HCT116 (cell line): Measurements from ENCODE around the gene BCKDK. TPM values are rescaled to one million over a fixed set of nuclear protein-coding genes. Genes with fewer than 3 reads are reported as not detected.

Experiments used
- ATAC-seq: fragments of 200-7000 bp; cut with Tn5 transposase; 2 replicates; pipeline ENCODE4 v1.9.1; 2020; ENCODE audit warnings: mild to moderate bottlenecking, moderate library complexity
- BruUV-seq: library from RNA; stranded (reverse); fragments of 400-500 nt; replicated peaks from 2 replicates; lab custom pipeline; 2021; lab: Mats Ljungman, UMichigan
- CTCF ChIA-PET: fragments of 300-600 bp; sonication (Branson Sonifier 250); formaldehyde crosslinking; loops from one replicate; lab custom pipeline; 2021; ENCODE audit warnings: antibody characterized with exemption; lab: Charles Lee
- POLR2A ChIA-PET: fragments of 300-600, 350-600 bp; sonication (Branson Sonifier 250); formaldehyde crosslinking; loops from one replicate; lab custom pipeline; 2021; ENCODE audit warnings: antibody characterized with exemption; lab: Charles Lee
- RAD21 ChIA-PET, 2 experiments: fragments of 300-600 bp; sonication (Branson Sonifier 250); formaldehyde crosslinking; loops; one replicate each; lab custom pipeline; 2023; ENCODE audit warnings: low total read pairs in 2 of 2; ENCODE audit not compliant: uncharacterized antibody in 2 of 2, unreplicated experiment in 2 of 2, low non-redundant PET in 1 of 2; lab: Charles Lee
- DNase-seq: peaks from one replicate; pipeline ENCODE4 v3.0.0-alpha.2; 2010; ENCODE audit warnings: low read depth, low spot score
- H2AFZ ChIP-seq: fragments of 200-600 bp; shearing (Covaris generic), sonication (generic); 2 replicates; pipeline ENCODE4 v1.6.1; 2017; ENCODE audit warnings: low read depth, mixed run types, mixed read lengths, antibody characterized with exemption, low read length; ENCODE audit not compliant: poor library complexity, severe bottlenecking
- H3K27ac ChIP-seq: 2 replicates; pipeline ENCODE4 v1.5.1; 2012; ENCODE audit warnings: low read depth, low read length
- H3K27me3 ChIP-seq: fragments of 200-600 bp; sonication (generic); 2 replicates; pipeline ENCODE4 v1.6.1; 2016; ENCODE audit warnings: mixed run types, low read length, mixed read lengths; ENCODE audit not compliant: insufficient read depth
- H3K36me3 ChIP-seq, 2 experiments: fragments of 200-500 bp in 1 of 2; fragments of 200-600 bp in 1 of 2; sonication (Bioruptor generic) in 1 of 2; sonication (generic) in 1 of 2; 2 replicates each; pipeline versions ENCODE4 v1.5.1 to v1.6.1; 2014 to 2016; ENCODE audit warnings: low read length in 2 of 2, inconsistent platforms in 1 of 2, mixed read lengths in 1 of 2, mixed run types in 1 of 2; ENCODE audit not compliant: insufficient read depth in 2 of 2, control insufficient read depth in 1 of 2
- H3K4me1 ChIP-seq, 2 experiments: fragments of 200-600 bp in 1 of 2; sonication (generic) in 1 of 2; 2 replicates each; pipeline versions ENCODE4 v1.5.1 to v1.6.1; 2012 to 2017; ENCODE audit warnings: low read length in 2 of 2, inconsistent platforms in 1 of 2, mild to moderate bottlenecking in 1 of 2, mixed read lengths in 1 of 2, mixed run types in 1 of 2, moderate library complexity in 1 of 2; ENCODE audit not compliant: insufficient read depth in 2 of 2, control insufficient read depth in 1 of 2
- H3K4me2 ChIP-seq: fragments of 200-600 bp; sonication (generic); 2 replicates; pipeline ENCODE4 v1.6.1; 2017; ENCODE audit warnings: mixed run types, low read length, mixed read lengths
- H3K4me3 ChIP-seq, 2 experiments: fragments of 200-600 bp in 1 of 2; sonication (generic) in 1 of 2; replicated peaks in 1 of 2; 2 replicates each; pipeline ENCODE4 v1.5.1; 2011 to 2016; ENCODE audit warnings: low read length in 2 of 2, control low read depth in 1 of 2, low read depth in 1 of 2, mild to moderate bottlenecking in 1 of 2, mixed read lengths in 1 of 2, mixed run types in 1 of 2
- H3K79me2 ChIP-seq: fragments of 200-600 bp; sonication (generic); 2 replicates; pipeline ENCODE4 v1.6.1; 2017; ENCODE audit warnings: mild to moderate bottlenecking, mixed run types, low read length, moderate library complexity, mixed read lengths; ENCODE audit not compliant: insufficient read depth
- H3K9ac ChIP-seq: fragments of 200-600 bp; sonication (generic); 2 replicates; pipeline ENCODE4 v1.6.1; 2016; ENCODE audit warnings: low read length, mixed read lengths
- H3K9me2 ChIP-seq: fragments of 200-600 bp; sonication (generic), shearing (Covaris generic); 2 replicates; pipeline ENCODE4 v1.6.1; 2017; ENCODE audit warnings: mixed run types, mild to moderate bottlenecking, moderate library complexity; ENCODE audit not compliant: insufficient read depth
- H3K9me3 ChIP-seq, 2 experiments: fragments of 200-500 bp in 1 of 2; fragments of 200-600 bp in 1 of 2; sonication (Bioruptor generic) in 1 of 2; sonication (generic) in 1 of 2; 2 replicates each; pipeline ENCODE4 v1.6.1; 2014 to 2017; ENCODE audit warnings: low read length in 2 of 2, mixed read lengths in 2 of 2, inconsistent platforms in 1 of 2, low read depth in 1 of 2, mild to moderate bottlenecking in 1 of 2, mixed run types in 1 of 2, moderate library complexity in 1 of 2; ENCODE audit not compliant: control insufficient read depth in 1 of 2, insufficient read depth in 1 of 2
- H4K20me1 ChIP-seq: fragments of 200-600 bp; sonication (generic), shearing (Covaris generic); 2 replicates; pipeline ENCODE4 v1.6.1; 2017; ENCODE audit warnings: mixed run types, mild to moderate bottlenecking, moderate library complexity; ENCODE audit not compliant: insufficient read depth
- CTCF ChIP-seq, 3 experiments: fragments of 200-600 bp in 1 of 3; sonication (generic) in 1 of 3; IDR thresholded peaks in 2 of 3; conservative IDR thresholded peaks in 1 of 3; 2 replicates each; pipeline ENCODE4 v1.5.1; 2012 to 2017; ENCODE audit warnings: low read depth in 2 of 3, low read length in 2 of 3, antibody characterized with exemption in 1 of 3, borderline replicate concordance in 1 of 3, control low read depth in 1 of 3, mild to moderate bottlenecking in 1 of 3, mixed read lengths in 1 of 3, mixed run types in 1 of 3, moderate library complexity in 1 of 3; ENCODE audit not compliant: insufficient read depth in 1 of 3
- ELF1 ChIP-seq: IDR thresholded peaks from 2 replicates; pipeline ENCODE4 v1.6.1; 2012; ENCODE audit warnings: low read depth, borderline replicate concordance
- MAX ChIP-seq: IDR thresholded peaks from 2 replicates; pipeline ENCODE4 v1.6.1; 2012
- POLR2A ChIP-seq: IDR thresholded peaks from 2 replicates; pipeline ENCODE4 v1.7.0; 2011; ENCODE audit warnings: borderline replicate concordance; ENCODE audit not compliant: insufficient read depth, insufficient read length; ENCODE audit errors: extremely low read depth
- POLR2AphosphoS5 ChIP-seq: IDR thresholded peaks from 2 replicates; pipeline ENCODE4 v1.6.1; 2011; ENCODE audit warnings: mild to moderate bottlenecking, low read depth, low read length, moderate library complexity
- SP1 ChIP-seq: IDR thresholded peaks from 2 replicates; pipeline ENCODE4 v1.6.1; 2012; ENCODE audit warnings: low read depth
- TCF7L2 ChIP-seq: IDR thresholded peaks from 2 replicates; pipeline ENCODE4 v1.7.0; 2011; ENCODE audit warnings: borderline replicate concordance, inconsistent platforms; ENCODE audit not compliant: insufficient read depth, insufficient read length; ENCODE audit errors: extremely low read depth
- YY1 ChIP-seq: IDR thresholded peaks from 2 replicates; pipeline ENCODE4 v1.6.1; 2011; ENCODE audit warnings: low read length, low read depth, moderate library complexity, mild to moderate bottlenecking; ENCODE audit not compliant: insufficient replicate concordance; ENCODE audit errors: extremely low read depth
- ZBTB33 ChIP-seq: IDR thresholded peaks from 2 replicates; pipeline ENCODE4 v1.6.1; 2011; ENCODE audit warnings: mild to moderate bottlenecking, low read length, moderate library complexity; ENCODE audit not compliant: insufficient replicate concordance; ENCODE audit errors: extremely low read depth
- ZFX ChIP-seq: fragments of 450-650 bp; IDR thresholded peaks from 2 replicates; pipeline ENCODE4 v1.6.1; 2017
- ZNF274 ChIP-seq: fragments of 200-500 bp; sonication (Bioruptor generic); IDR thresholded peaks from 2 replicates; pipeline ENCODE4 v1.6.1; 2014; ENCODE audit warnings: mild to moderate bottlenecking, low read depth, low read length, inconsistent platforms
- intact Hi-C: fragments of 100-400 bp; cut with micrococcal nuclease; formaldehyde crosslinking; loops from 2 replicates; pipeline ENCODE4 v1.10.0; 2022
- total RNA-seq: library from RNA; stranded (reverse); gene quantifications from one replicate; pipeline ENCODE4 v1.2.1, GENCODE V29; 2021; ENCODE audit not compliant: unreplicated experiment

The BCKDK gene
- total RNA-seq, 1 experiment from 2014 or later = 60.7 TPM

GRCh38 chr16:31086629-31086906 is 21.6 kb upstream of the BCKDK start:
- POLR2A ChIA-PET = no interaction called here
- Histone ChIP-seq H3K4me1 (peaks cover 0 to 11% of the 10 kb centered on the region in 2 experiments; a peak in 1 of 4 replicates), H3K27me3 (no peaks in the 10 kb centered on the region), H4K20me1 (no peaks in the 10 kb centered on the region), H3K79me2 (peaks cover 9% of the 10 kb centered on the region; the same call in 1 of the 2 replicates), H3K9me2 (no peaks in the 10 kb centered on the region), H3K4me3 (no peak overlapping the region), H3K9ac (no peak overlapping the region), H3K9me3 (no peaks in the 10 kb centered on the region), H3K4me2 (no peak overlapping the region), H3K36me3 (peaks cover 0 to 14% of the 10 kb centered on the region in 2 experiments; a peak in 3 of 4 replicates), H2AFZ (no peak overlapping the region), H3K27ac (no peak overlapping the region)
- TF ChIP-seq POLR2AphosphoS5 = no peak
- TF ChIP-seq TCF7L2 = no peak
- TF ChIP-seq SP1 = no peak
- TF ChIP-seq POLR2A = no peak
- TF ChIP-seq MAX = no peak
- TF ChIP-seq ELF1 = no peak
- no peak for TF ChIP-seq YY1
- TF ChIP-seq ZNF274 = no peak
- no peak for TF ChIP-seq ZFX
- TF ChIP-seq ZBTB33 = no peak
- TF ChIP-seq CTCF (IDR thresholded peaks at IDR 0.05 in 2 of 3, conservative IDR thresholded peaks at IDR 0.05 in 1 of 3; ENCODE audit: borderline replicate concordance in 1 of 3, insufficient read depth in 1 of 3, low read depth in 2 of 3, low read length in 2 of 3) = no peak
- ATAC-seq (no peak), DNase-seq (no peak)
- BruUV-seq = no TSS peak
- CTCF ChIA-PET = no interaction called here
- RAD21 ChIA-PET = no interaction called here
- intact Hi-C loops = no loop called here
